Tibial nerve (tissue), 4 donors: ENCODE measurements around the gene AVPR1A.

Source experiments
- CTCF ChIP-seq, 5 experiments: fragments of 200-600 bp in 3 of 5; fragments of 450-650 bp in 2 of 5; sonication (generic) in 3 of 5; IDR thresholded peaks; one replicate each; pipeline ENCODE4 v1.5.1; 2016 to 2019; ENCODE audit warnings: antibody characterized with exemption in 5 of 5, mild to moderate bottlenecking in 3 of 5, moderate library complexity in 2 of 5
- EP300 ChIP-seq, 2 donors: sonication (generic); formaldehyde crosslinking; IDR thresholded peaks; one replicate each; pipeline ENCODE4 v1.6.1; 2017; ENCODE audit warnings: antibody characterized with exemption in 2 of 2, mild to moderate bottlenecking in 1 of 2
- POLR2A ChIP-seq, 2 donors: fragments of 450-650 bp; IDR thresholded peaks; one replicate each; pipeline ENCODE4 v1.6.1; 2017; ENCODE audit warnings: antibody characterized with exemption in 2 of 2, mild to moderate bottlenecking in 2 of 2, moderate library complexity in 2 of 2

GRCh38 chr12:63196168-63196567 is 45.2 kb upstream of the AVPR1A start:
- TF ChIP-seq CTCF (IDR thresholded peaks at IDR 0.05) (no peak), POLR2A (IDR thresholded peaks at IDR 0.05) (no peak), EP300 (IDR thresholded peaks at IDR 0.05) (no peak)
